Peyer's patch (tissue), 4 donors: Measurements from ENCODE around the gene GLO1. TPM values are rescaled to one million over a fixed set of nuclear protein-coding genes. Genes with fewer than 3 reads are reported as not detected.
A peak's percentile ranks its signal among the peaks of the same experiment; 100 is the strongest.

Source experiments
- DNase-seq, 3 donors: peaks; one replicate each; pipeline ENCODE4 v3.0.0-alpha.2; 2017 to 2019
- H3K27ac ChIP-seq, 4 donors: fragments of 200-600 bp; sonication (generic); one replicate each; pipeline ENCODE4 v1.5.1; 2016 to 2019
- H3K27me3 ChIP-seq, 2 donors: fragments of 200-600 bp; sonication (generic); one replicate each; pipeline ENCODE4 v1.5.1; 2019
- H3K36me3 ChIP-seq, 3 donors: fragments of 200-600 bp; sonication (generic); one replicate each; pipeline ENCODE4 v1.5.1; 2016 to 2019
- H3K4me1 ChIP-seq, 4 donors: fragments of 200-600 bp; sonication (generic); one replicate each; pipeline ENCODE4 v1.5.1; 2016 to 2019
- H3K4me3 ChIP-seq, 4 donors: fragments of 200-600 bp; sonication (generic); 1 replicate in 3 of 4; 2 replicates in 1 of 4; pipeline ENCODE4 v1.5.1; 2016 to 2019; ENCODE audit warnings: mild to moderate bottlenecking in 1 of 4
- H3K9me3 ChIP-seq, 4 donors: fragments of 200-600 bp; sonication (generic); one replicate each; pipeline ENCODE4 v1.5.1; 2016 to 2019; ENCODE audit warnings: mild to moderate bottlenecking in 1 of 4
- CTCF ChIP-seq, 6 experiments: fragments of 450-650 bp in 4 of 6; fragments of 200-600 bp in 2 of 6; sonication (generic) in 1 of 6; IDR thresholded peaks; one replicate each; pipeline ENCODE4 v1.5.1; 2017 to 2019; ENCODE audit warnings: antibody characterized with exemption in 6 of 6, mild to moderate bottlenecking in 3 of 6, moderate library complexity in 1 of 6
- POLR2A ChIP-seq, 2 donors: fragments of 450-650 bp; IDR thresholded peaks; one replicate each; pipeline ENCODE4 v1.5.1; 2017; ENCODE audit warnings: antibody characterized with exemption in 2 of 2, mild to moderate bottlenecking in 2 of 2, moderate library complexity in 2 of 2
- total RNA-seq, 4 donors: library from RNA; depleted of rRNA; stranded (reverse); fragments of >200 nt; gene quantifications; one replicate each; pipeline ENCODE4 v1.1.0, GENCODE V29; 2016

GLO1 gene
- total RNA-seq = 100 to 1,000 TPM in 1 of 4 donors, 10 to 100 TPM in 3; 62.1 to 190 (median 71.6) TPM

GRCh38 chr6:38702558-38703397, at the start of gene GLO1:
TSS of gene GLO1 (minus strand) at chr6:38703145. CDS start at chr6:38703054, 91 bp downstream.
- Histone ChIP-seq H3K4me3 (peak within 1 kb of the TSS; percentile 68 to 91 (median 75)), H3K4me1 (peaks cover 0 to 5% (median 2%) of the 10 kb centered on the region in 4 donors), H3K27ac (peak within 1 kb of the TSS; percentile 87 to 94 (median 90)), H3K9me3 (no peaks in the 10 kb centered on the region), H3K36me3 (no peaks in the 10 kb centered on the region), H3K27me3 (no peaks in the 10 kb centered on the region)
- TF ChIP-seq POLR2A (IDR thresholded peaks at IDR 0.05) (peak; percentile 91 to 95), CTCF (IDR thresholded peaks at IDR 0.05) (peak in 1 of 6 experiments; percentile 1)
- DNase-seq = peak; percentile 97 to 99 (median 98)

GRCh38 chr6:38750968-38751615, 48.1 kb upstream of the GLO1 start:
- Histone ChIP-seq H3K27ac (no peak overlapping the region), H3K36me3 (no peaks in the 10 kb centered on the region), H3K9me3 (no peaks in the 10 kb centered on the region), H3K4me3 (no peak overlapping the region), H3K27me3 (no peaks in the 10 kb centered on the region), H3K4me1 (no peaks in the 10 kb centered on the region)
- no peak for DNase-seq
- TF ChIP-seq CTCF (IDR thresholded peaks at IDR 0.05) (no peak), POLR2A (IDR thresholded peaks at IDR 0.05) (no peak)

GRCh38 chr6:38749473-38749872, 46.5 kb upstream of the GLO1 start:
- Histone ChIP-seq H3K36me3 (no peaks in the 10 kb centered on the region), H3K4me3 (no peak overlapping the region), H3K9me3 (no peaks in the 10 kb centered on the region), H3K27ac (no peak overlapping the region), H3K27me3 (no peaks in the 10 kb centered on the region), H3K4me1 (no peaks in the 10 kb centered on the region)
- no peak for TF ChIP-seq CTCF (IDR thresholded peaks at IDR 0.05)
- no peak for TF ChIP-seq POLR2A (IDR thresholded peaks at IDR 0.05)
- DNase-seq = no peak

- no peaks in the 10 kb centered on the region for H3K4me1 ChIP-seq
- no peak for TF ChIP-seq POLR2A (IDR thresholded peaks at IDR 0.05)
- TF ChIP-seq CTCF (IDR thresholded peaks at IDR 0.05) = peak in 4 of 6 experiments; percentile 10 to 41 (median 30)
- H3K4me3 ChIP-seq = no peak overlapping the region
- no peak for DNase-seq
- no peaks in the 10 kb centered on the region for H3K36me3 ChIP-seq
- H3K9me3 ChIP-seq = no peaks in the 10 kb centered on the region
- H3K27ac ChIP-seq = no peak overlapping the region
- H3K27me3 ChIP-seq = no peaks in the 10 kb centered on the region
Measured at GRCh38 chr6:38739532-38739931, 36.6 kb upstream of the GLO1 start.

- Histone ChIP-seq H3K36me3 (no peaks in the 10 kb centered on the region), H3K4me3 (no peak overlapping the region), H3K9me3 (no peaks in the 10 kb centered on the region), H3K27ac (no peak overlapping the region), H3K27me3 (no peaks in the 10 kb centered on the region), H3K4me1 (no peaks in the 10 kb centered on the region)
- no peak for DNase-seq
- TF ChIP-seq POLR2A (IDR thresholded peaks at IDR 0.05) = no peak
- TF ChIP-seq CTCF (IDR thresholded peaks at IDR 0.05) = no peak
Measured at GRCh38 chr6:38738261-38738660, 35.3 kb upstream of the GLO1 start.
